GM12874 (cell line): ENCODE results near the gene PCCA.

Experiments
- CTCF ChIP-seq: IDR thresholded peaks from 2 replicates; pipeline ENCODE4 v1.5.1; 2011; ENCODE audit warnings: low read depth, mild to moderate bottlenecking, control low read depth, low read length, moderate library complexity; ENCODE audit not compliant: insufficient read depth

Gene PCCA

GRCh38 chr13:100173203-100173602, 84.3 kb downstream of the PCCA start:
- no peak for TF ChIP-seq CTCF

DNA sequence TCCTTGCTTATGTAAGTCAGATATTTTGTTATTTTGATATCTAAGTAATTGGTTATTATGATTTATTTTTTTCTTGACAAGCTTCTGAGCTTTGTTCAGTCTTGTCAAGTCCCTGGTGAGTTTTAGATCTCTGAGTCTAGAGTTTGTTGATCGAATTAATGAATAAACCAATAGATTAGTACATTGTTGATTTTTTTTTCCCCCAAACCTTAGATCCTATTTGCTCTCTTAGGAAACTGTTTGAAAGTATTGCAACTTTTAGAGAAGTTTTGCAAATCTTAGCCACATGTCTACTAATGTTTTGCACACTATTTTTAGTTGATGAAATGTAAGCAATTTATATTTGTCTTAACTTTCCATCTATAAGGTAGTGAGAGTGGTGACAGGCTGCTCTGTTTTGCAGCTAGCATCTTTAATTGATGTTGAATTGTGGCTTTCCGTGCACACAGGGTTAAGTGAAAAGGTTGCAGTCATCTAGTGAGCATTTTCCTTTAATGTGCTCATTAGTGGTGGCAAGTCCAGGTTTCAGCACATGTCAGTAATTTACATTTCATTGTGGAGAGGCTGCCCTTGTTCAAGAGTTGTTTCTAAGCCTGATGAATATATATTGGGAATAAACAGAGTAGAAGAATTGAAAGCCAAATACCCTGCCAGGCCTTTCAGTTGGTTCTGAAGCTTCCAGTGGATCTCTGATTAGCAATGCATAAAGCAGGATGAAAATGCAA, 86.3 kb downstream of the PCCA start:
- no peak for TF ChIP-seq CTCF

GRCh38 chr13:100175803-100176182, 86.9 kb downstream of the PCCA start:
- TF ChIP-seq CTCF = no peak

DNA sequence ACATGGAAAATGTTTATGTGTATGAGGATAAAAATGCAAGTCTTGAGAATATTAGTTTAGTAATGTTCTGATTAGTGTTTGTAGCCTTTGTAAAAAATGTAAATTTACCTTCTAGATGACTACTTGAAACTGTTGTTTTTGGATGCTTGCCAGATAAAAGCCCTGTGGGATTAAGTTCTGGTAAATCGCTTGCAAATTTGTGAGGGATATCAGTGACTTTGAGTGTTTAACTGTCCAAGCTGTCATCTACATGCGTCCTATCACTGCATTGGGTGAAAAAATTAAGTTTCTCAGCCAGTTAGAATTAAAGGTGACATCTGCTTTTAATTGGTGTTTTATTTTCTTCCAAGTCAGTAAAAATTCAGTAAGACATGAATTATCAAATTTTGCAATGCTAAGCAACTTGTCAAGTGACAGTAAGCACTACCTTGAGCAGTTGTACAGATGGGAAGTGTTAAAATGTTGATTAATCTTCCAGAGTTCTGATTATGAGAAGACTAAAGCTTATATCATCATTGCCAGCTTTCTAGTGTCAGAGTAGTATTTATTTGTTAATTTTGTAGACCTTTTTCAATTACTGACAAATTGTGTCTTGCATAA, 88.0 kb downstream of the PCCA start:
- TF ChIP-seq CTCF = no peak

DNA sequence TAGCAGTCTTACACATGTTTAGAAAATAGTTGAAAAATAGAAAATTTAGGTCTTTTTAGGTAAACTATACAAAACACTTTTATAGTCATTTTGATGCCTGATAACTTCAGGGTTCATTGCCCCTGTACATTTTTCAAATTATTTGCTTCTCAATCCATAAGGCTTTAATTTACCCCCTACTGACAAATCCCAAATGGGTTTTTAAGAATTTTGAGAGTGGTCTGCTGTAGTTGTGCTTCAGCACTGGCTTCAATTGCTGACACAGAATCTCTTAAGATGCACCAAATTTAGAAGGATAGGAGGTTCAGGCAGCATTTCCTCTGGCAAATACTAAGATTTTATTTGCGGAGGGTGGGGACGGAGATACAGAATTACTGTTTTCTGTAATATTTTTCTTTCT, 89.4 kb downstream of the PCCA start:
- TF ChIP-seq CTCF = no peak

GRCh38 chr13:100179276-100179675, 90.4 kb downstream of the PCCA start:
- no peak for TF ChIP-seq CTCF

DNA sequence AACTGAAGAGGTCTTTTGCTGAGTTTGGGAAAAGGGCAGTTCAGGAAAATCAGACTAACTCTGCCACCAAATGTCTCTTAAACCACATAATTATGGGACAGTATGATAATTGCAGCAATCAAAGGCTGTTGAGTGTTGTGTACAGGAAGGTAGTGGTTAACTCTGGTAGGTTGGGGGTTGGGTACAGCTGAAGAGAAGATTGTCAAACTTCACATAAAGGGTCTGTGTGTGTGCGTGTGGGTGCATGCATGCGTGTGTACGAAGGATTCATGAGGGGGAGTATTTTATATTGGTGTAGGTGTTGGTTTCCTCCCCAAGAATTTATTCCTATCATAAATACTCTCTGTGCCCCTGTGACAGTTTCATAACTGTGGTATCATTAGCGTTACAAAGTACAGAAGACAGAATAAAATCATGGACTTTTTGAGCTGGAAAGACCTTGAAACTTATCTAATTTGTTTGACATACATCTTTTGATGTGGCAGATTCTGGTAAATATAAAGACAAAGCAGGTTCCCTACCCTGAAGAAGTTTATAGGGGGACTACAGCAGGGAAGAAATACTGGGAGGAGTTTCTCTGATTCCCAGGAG, 94.1 kb downstream of the PCCA start:
- TF ChIP-seq CTCF = no peak
